ENCODE measurements around the gene SHANK1. TPM values are rescaled to one million over a fixed set of nuclear protein-coding genes. Genes with fewer than 3 reads are reported as not detected.

SHANK1 gene
- total RNA-seq, 4 donors from 2014 or later: 4.0 to 6.5 TPM; not detected in 2

DNA sequence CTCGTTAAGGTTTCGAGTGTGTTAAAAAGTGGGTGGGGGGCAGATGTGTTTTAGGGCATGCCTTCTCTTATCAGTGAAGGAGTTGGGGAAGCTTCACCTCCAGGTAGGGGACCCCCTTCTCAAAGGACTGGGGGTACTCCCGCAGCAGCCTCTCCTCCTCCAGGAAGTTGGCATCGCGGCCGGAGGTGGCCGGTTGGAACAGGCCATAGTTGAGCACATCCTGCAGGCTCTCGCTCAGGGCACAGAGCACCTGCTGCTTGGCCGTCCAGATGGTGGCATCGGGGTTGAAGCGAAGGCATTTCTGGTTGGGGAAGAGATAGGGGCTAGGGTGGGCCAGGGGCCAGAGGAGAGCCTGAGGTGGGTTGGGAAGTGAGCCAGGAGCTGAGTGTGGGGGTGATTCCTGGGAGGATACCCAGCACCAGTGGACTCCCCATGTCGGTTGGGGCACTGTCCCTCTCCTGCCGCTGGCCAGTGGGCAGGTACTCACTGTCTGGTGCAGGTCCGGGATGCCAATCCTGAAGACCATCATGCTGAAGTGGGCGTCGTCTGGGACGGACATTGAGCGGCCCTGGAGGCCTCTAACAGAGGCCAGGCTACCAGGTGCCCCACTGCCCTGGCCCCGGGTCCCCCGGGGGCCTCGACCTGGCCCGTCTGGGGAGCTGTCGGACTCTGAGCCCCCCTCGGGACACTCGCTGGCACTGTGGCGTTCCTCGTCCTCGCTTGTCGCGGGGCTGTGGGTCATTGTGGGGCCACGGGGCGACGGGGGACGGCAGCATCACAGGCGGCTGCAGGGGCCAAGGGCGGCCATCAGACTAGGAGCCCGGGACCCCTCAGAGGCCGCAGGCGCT, 3.2 kb downstream of the SHANK1 start:
- intact Hi-C loops (cut with DNase I; ENCODE audit: low total_unique reads): no loop called here
- H3K27me3 ChIP-seq: no peaks in the 10 kb centered on the region
- no peak overlapping the region for H3K4me3 ChIP-seq
- no peak overlapping the region for H3K27ac ChIP-seq
- no peak for DNase-seq
- H3K36me3 ChIP-seq: no peaks in the 10 kb centered on the region
- TF ChIP-seq POLR2A (IDR thresholded peaks at IDR 0.05): no peak
- TF ChIP-seq, protein P1, sequence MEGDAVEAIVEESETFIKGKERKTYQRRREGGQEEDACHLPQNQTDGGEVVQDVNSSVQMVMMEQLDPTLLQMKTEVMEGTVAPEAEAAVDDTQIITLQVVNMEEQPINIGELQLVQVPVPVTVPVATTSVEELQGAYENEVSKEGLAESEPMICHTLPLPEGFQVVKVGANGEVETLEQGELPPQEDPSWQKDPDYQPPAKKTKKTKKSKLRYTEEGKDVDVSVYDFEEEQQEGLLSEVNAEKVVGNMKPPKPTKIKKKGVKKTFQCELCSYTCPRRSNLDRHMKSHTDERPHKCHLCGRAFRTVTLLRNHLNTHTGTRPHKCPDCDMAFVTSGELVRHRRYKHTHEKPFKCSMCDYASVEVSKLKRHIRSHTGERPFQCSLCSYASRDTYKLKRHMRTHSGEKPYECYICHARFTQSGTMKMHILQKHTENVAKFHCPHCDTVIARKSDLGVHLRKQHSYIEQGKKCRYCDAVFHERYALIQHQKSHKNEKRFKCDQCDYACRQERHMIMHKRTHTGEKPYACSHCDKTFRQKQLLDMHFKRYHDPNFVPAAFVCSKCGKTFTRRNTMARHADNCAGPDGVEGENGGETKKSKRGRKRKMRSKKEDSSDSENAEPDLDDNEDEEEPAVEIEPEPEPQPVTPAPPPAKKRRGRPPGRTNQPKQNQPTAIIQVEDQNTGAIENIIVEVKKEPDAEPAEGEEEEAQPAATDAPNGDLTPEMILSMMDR (IDR thresholded peaks at IDR 0.05): no peak
- peaks cover 0 to 13% of the 10 kb centered on the region in 2 donors for H3K4me1 ChIP-seq
- H3K9me3 ChIP-seq: no peaks in the 10 kb centered on the region

DNA sequence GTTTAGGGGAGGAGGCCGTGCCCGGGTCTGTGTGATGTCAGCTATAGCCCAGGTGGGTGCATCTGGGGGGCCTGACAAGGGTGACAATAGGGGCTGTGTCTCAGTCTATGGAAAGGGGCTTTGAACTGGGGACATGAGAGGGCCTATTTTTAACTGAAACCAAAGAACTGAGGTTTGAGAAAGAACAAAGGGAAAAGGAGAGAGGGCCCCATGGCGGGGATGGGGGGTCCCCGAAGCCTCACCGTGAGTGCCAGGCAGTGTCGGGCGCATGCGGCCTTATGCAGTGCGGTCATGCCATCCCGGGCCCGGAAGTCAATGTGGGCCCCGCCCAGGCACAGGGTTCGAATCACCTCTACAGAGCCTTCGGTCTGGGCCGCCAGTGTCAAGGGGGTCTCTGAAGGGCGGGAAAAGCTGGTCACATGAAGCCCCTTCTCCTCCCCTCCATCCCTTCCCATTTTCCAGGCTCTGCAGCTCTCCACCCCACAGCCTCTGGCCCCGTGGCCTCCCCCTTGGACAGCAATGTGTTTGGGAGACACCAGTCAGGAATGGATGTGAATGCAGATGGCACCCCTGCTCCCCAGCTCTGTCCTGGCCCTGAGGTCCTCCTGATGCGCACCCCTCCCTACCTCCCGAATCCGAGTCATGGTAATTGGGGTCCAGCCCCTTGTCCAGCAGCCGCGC, 5.9 kb downstream of the SHANK1 start:
- DNase-seq: no peak
- Histone ChIP-seq H3K27me3 (no peaks in the 10 kb centered on the region), H3K36me3 (no peaks in the 10 kb centered on the region), H3K9me3 (no peaks in the 10 kb centered on the region), H3K4me1 (peaks cover 0 to 7% of the 10 kb centered on the region in 2 donors), H3K27ac (no peak overlapping the region), H3K4me3 (no peak overlapping the region)
- TF ChIP-seq POLR2A (IDR thresholded peaks at IDR 0.05): no peak
- TF ChIP-seq, protein P1 (IDR thresholded peaks at IDR 0.05): no peak
- intact Hi-C loops (cut with DNase I; ENCODE audit: low total_unique reads): no loop called here

DNA sequence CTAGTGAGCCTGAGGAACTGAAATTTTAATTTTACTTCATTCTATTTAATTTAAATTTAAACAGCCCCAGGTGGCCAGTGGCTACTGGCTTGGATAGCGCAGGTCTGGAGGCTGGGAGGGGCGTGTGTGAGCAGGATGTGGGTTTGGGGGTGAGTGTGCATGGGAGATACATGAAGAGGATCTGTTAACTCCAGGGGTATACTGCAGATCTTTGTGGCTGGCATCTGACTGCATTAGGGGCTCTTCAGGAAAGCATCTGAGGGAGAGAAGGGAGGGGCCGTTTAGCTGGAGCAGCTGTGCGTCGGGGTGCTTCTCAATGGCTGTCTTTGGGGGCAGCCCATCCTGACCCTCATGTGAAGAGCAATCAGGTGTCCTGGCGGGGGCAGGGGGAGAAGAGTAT, 6.8 kb downstream of the SHANK1 start:
- DNase-seq: no peak
- Histone ChIP-seq H3K36me3 (no peaks in the 10 kb centered on the region), H3K4me1 (no peaks in the 10 kb centered on the region), H3K27me3 (no peaks in the 10 kb centered on the region), H3K9me3 (no peaks in the 10 kb centered on the region), H3K4me3 (no peak overlapping the region), H3K27ac (no peak overlapping the region)
- intact Hi-C loops (cut with DNase I; ENCODE audit: low total_unique reads): no loop called here
- TF ChIP-seq, protein P1 (IDR thresholded peaks at IDR 0.05): no peak
- TF ChIP-seq POLR2A (IDR thresholded peaks at IDR 0.05): no peak

DNA sequence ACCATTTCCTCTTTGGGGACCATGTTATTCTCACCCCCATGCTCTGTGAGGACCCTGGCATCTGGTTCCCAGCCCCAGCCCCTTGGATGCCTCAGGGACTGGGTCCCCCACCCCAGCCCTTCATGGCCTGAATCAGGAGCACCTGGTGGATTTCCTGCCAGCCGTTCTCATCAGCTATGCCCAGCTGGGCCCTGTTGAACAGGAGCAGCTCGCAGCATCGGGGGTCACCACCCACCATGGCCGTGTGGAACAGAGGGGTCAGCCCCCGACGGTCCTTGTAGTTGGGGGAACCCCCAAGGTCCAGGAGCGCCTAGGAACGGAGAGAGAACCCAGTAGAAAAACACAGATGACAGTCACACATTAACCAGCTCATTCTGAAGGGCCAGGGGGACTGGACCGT, 7.8 kb downstream of the SHANK1 start:
- TF ChIP-seq POLR2A (IDR thresholded peaks at IDR 0.05): no peak
- TF ChIP-seq, protein P1 (IDR thresholded peaks at IDR 0.05): no peak
- Histone ChIP-seq H3K27ac (no peak overlapping the region), H3K4me1 (no peaks in the 10 kb centered on the region), H3K4me3 (no peak overlapping the region), H3K27me3 (no peaks in the 10 kb centered on the region), H3K36me3 (no peaks in the 10 kb centered on the region), H3K9me3 (no peaks in the 10 kb centered on the region)
- intact Hi-C loops (cut with DNase I; ENCODE audit: low total_unique reads): no loop called here
- no peak for DNase-seq

DNA sequence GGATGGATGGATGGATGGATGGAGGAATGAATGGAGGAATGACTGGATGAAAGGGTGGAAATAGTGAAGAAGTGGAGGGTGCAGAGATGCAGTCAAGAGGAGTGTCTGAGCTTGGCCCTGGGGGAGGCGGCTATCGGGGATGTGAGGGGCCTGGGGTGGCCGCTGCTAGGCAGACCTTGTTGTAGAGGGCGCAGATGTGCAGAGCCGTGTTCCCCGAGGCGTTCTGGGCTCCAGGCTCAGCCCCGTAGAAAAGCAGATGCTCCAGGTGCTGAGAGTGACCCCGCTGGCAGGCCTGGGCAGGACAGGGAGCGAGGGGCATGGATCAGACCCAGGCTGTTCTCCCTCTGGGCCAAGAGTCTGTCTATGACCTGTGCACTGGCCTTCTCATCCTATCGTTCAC, 8.4 kb downstream of the SHANK1 start:
- H3K36me3 ChIP-seq: no peaks in the 10 kb centered on the region
- no peak for DNase-seq
- H3K4me3 ChIP-seq: no peak overlapping the region
- H3K27ac ChIP-seq: no peak overlapping the region
- TF ChIP-seq, protein P1 (IDR thresholded peaks at IDR 0.05): no peak
- no peak for TF ChIP-seq POLR2A (IDR thresholded peaks at IDR 0.05)
- intact Hi-C loops (cut with DNase I; ENCODE audit: low total_unique reads): no loop called here
- no peaks in the 10 kb centered on the region for H3K27me3 ChIP-seq
- H3K4me1 ChIP-seq: no peaks in the 10 kb centered on the region
- H3K9me3 ChIP-seq: no peaks in the 10 kb centered on the region
